Trophoblast cell (in vitro differentiated cells and primary cell): ENCODE results near the gene ARL16.

ENCODE experiments used
- DNase-seq, 2 donors: peaks; one replicate each; pipeline ENCODE4 v3.0.0-alpha.2; 2016
- H2AFZ ChIP-seq: 2 replicates; pipeline ENCODE4 v1.6.1; 2013; ENCODE audit warnings: low read length, moderate library complexity, mild to moderate bottlenecking; ENCODE audit not compliant: insufficient read depth, poor library complexity
- H2AK5ac ChIP-seq: 2 replicates; pipeline ENCODE4 v1.6.1; 2013; ENCODE audit warnings: mild to moderate bottlenecking, low read length
- H2BK120ac ChIP-seq: 2 replicates; pipeline ENCODE4 v1.6.1; 2013; ENCODE audit warnings: low read length, mild to moderate bottlenecking, moderate library complexity; ENCODE audit not compliant: insufficient read depth, poor library complexity
- H2BK12ac ChIP-seq: 2 replicates; pipeline ENCODE4 v1.6.1; 2013; ENCODE audit warnings: mild to moderate bottlenecking, low read length, moderate library complexity
- H2BK5ac ChIP-seq: 2 replicates; pipeline ENCODE4 v1.6.1; 2013; ENCODE audit warnings: low read length, low read depth, moderate library complexity, mild to moderate bottlenecking; ENCODE audit not compliant: poor library complexity
- H3K14ac ChIP-seq: 2 replicates; pipeline ENCODE4 v1.6.1; 2013; ENCODE audit warnings: mild to moderate bottlenecking, low read length
- H3K18ac ChIP-seq: 2 replicates; pipeline ENCODE4 v1.6.1; 2013; ENCODE audit warnings: mild to moderate bottlenecking, low read length
- H3K23ac ChIP-seq: 2 replicates; pipeline ENCODE4 v1.6.1; 2013; ENCODE audit warnings: low read length
- H3K27ac ChIP-seq: 2 replicates; pipeline ENCODE4 v1.5.1; 2013; ENCODE audit warnings: low read depth, mild to moderate bottlenecking, inconsistent platforms, low read length, moderate library complexity
- H3K27me3 ChIP-seq: 2 replicates; pipeline ENCODE4 v1.6.1; 2013; ENCODE audit warnings: inconsistent platforms, mild to moderate bottlenecking, low read length, moderate library complexity; ENCODE audit not compliant: insufficient read depth
- H3K36me3 ChIP-seq, 2 experiments: 1 replicate in 1 of 2; 2 replicates in 1 of 2; pipeline ENCODE4 v1.6.1; 2013; ENCODE audit warnings: low read length in 2 of 2, mild to moderate bottlenecking in 2 of 2, moderate library complexity in 1 of 2; ENCODE audit not compliant: insufficient read depth in 2 of 2, control insufficient read depth in 1 of 2
- H3K4ac ChIP-seq: 2 replicates; pipeline ENCODE4 v1.6.1; 2013; ENCODE audit warnings: low read depth, mild to moderate bottlenecking, low read length, moderate library complexity
- H3K4me1 ChIP-seq, 2 experiments: 1 replicate in 1 of 2; 2 replicates in 1 of 2; pipeline ENCODE4 v1.6.1; 2013; ENCODE audit warnings: low read length in 2 of 2, mild to moderate bottlenecking in 2 of 2, moderate library complexity in 1 of 2; ENCODE audit not compliant: insufficient read depth in 2 of 2, control insufficient read depth in 1 of 2
- H3K4me2 ChIP-seq: 2 replicates; pipeline ENCODE4 v1.6.1; 2013; ENCODE audit warnings: inconsistent platforms, mild to moderate bottlenecking, low read length, moderate library complexity
- H3K4me3 ChIP-seq: 2 replicates; pipeline ENCODE4 v1.5.1; 2013; ENCODE audit warnings: mild to moderate bottlenecking, low read depth, low read length, inconsistent platforms
- H3K79me1 ChIP-seq: one replicate; pipeline ENCODE4 v1.6.1; 2013; ENCODE audit warnings: low read length
- H3K79me2 ChIP-seq: 2 replicates; pipeline ENCODE4 v1.6.1; 2013; ENCODE audit warnings: low read length, mild to moderate bottlenecking; ENCODE audit not compliant: control insufficient read depth, insufficient read depth, poor library complexity
- H3K9ac ChIP-seq: 2 replicates; pipeline ENCODE4 v1.6.1; 2013; ENCODE audit warnings: mild to moderate bottlenecking, low read length
- H3K9me3 ChIP-seq: 2 replicates; pipeline ENCODE4 v1.6.1; 2013; ENCODE audit warnings: low read depth, mild to moderate bottlenecking, control low read depth, inconsistent platforms, low read length; ENCODE audit not compliant: insufficient read depth
- H4K12ac ChIP-seq: 2 replicates; pipeline ENCODE4 v1.6.1; 2013; ENCODE audit warnings: low read depth, mild to moderate bottlenecking, low read length, moderate library complexity
- H4K8ac ChIP-seq: 2 replicates; pipeline ENCODE4 v1.6.1; 2013; ENCODE audit warnings: low read depth, mild to moderate bottlenecking, low read length, moderate library complexity
- H4K91ac ChIP-seq: one replicate; pipeline ENCODE4 v1.6.1; 2013; ENCODE audit warnings: low read depth, mild to moderate bottlenecking, low read length, moderate library complexity
- WGBS: extraction: QIAGEN DNeasy Blood & Tissue Kit; methylation state at CpG from one replicate; pipeline ENCODE4 v1.1.7; 2013; ENCODE audit warnings: missing lambda C conversion rate; ENCODE audit not compliant: insufficient read length, insufficient coverage; ENCODE audit errors: extremely low coverage; 5-methylcytosine and 5-hydroxymethylcytosine counted together

The ARL16 gene

GRCh38 chr17:81687770-81688541 is 4.4 kb upstream of the ARL16 start:
- Histone ChIP-seq H3K79me2 (peaks cover 18% of the 10 kb centered on the region), H3K36me3 (peaks cover 72 to 78% of the 10 kb centered on the region in 2 experiments), H3K4me1 (peaks cover 10% of the 10 kb centered on the region in 2 experiments), H2BK120ac (no peak overlapping the region), H3K4me3 (peak overlapping the region; percentile 7), H2AFZ (no peak overlapping the region), H3K9me3 (no peaks in the 10 kb centered on the region), H3K27me3 (no peaks in the 10 kb centered on the region), H4K91ac (no peak overlapping the region), H3K4ac (no peak overlapping the region), H2BK12ac (no peak overlapping the region), H3K18ac (no peak overlapping the region), H3K4me2 (no peak overlapping the region), H4K12ac (no peak overlapping the region), H3K27ac (no peak overlapping the region), H2AK5ac (no peak overlapping the region), H4K8ac (no peak overlapping the region), H3K23ac (no peak overlapping the region), H2BK5ac (no peak overlapping the region), H3K14ac (no peak overlapping the region), H3K9ac (no peak overlapping the region), H3K79me1 (peaks cover 10% of the 10 kb centered on the region)
- no CpG with 5 or more reads among the region's 41 CpGs for WGBS
- DNase-seq = no peak

GRCh38 chr17:81686614-81687013 is 3.0 kb upstream of the ARL16 start:
- Histone ChIP-seq H3K27ac (no peak overlapping the region), H3K9ac (no peak overlapping the region), H3K14ac (no peak overlapping the region), H2BK12ac (no peak overlapping the region), H3K18ac (no peak overlapping the region), H3K36me3 (peaks cover 66 to 68% of the 10 kb centered on the region in 2 experiments), H3K4me2 (no peak overlapping the region), H3K79me2 (peaks cover 20% of the 10 kb centered on the region), H2AFZ (no peak overlapping the region), H3K27me3 (no peaks in the 10 kb centered on the region), H3K9me3 (no peaks in the 10 kb centered on the region), H3K23ac (no peak overlapping the region), H4K91ac (no peak overlapping the region), H2AK5ac (no peak overlapping the region), H2BK120ac (no peak overlapping the region), H3K4me1 (peaks cover 15 to 16% of the 10 kb centered on the region in 2 experiments), H3K4me3 (no peak overlapping the region), H4K12ac (no peak overlapping the region), H3K4ac (no peak overlapping the region), H3K79me1 (peaks cover 10% of the 10 kb centered on the region), H4K8ac (no peak overlapping the region), H2BK5ac (no peak overlapping the region)
- no CpG with 5 or more reads among the region's 20 CpGs for WGBS
- no peak for DNase-seq

GRCh38 chr17:81685108-81685507 is 1.5 kb upstream of the ARL16 start:
- no peak overlapping the region for H2AFZ ChIP-seq
- no peak overlapping the region for H2BK12ac ChIP-seq
- no peak overlapping the region for H3K14ac ChIP-seq
- peak; percentile 68 to 77 for DNase-seq
- no peak overlapping the region for H3K18ac ChIP-seq
- H2BK5ac ChIP-seq = no peak overlapping the region
- no peaks in the 10 kb centered on the region for H3K27me3 ChIP-seq
- no CpG with 5 or more reads among the region's 12 CpGs for WGBS
- no peak overlapping the region for H2AK5ac ChIP-seq
- H3K4ac ChIP-seq = peak overlapping the region; percentile 97
- H3K9me3 ChIP-seq = no peaks in the 10 kb centered on the region
- H3K27ac ChIP-seq = no peak overlapping the region
- H3K9ac ChIP-seq = no peak overlapping the region
- H3K4me3 ChIP-seq = peak overlapping the region; percentile 95
- H4K91ac ChIP-seq = no peak overlapping the region
- H2BK120ac ChIP-seq = no peak overlapping the region
- H3K23ac ChIP-seq = no peak overlapping the region
- peaks cover 10% of the 10 kb centered on the region for H3K79me1 ChIP-seq
- H3K4me1 ChIP-seq = peaks cover 15 to 16% of the 10 kb centered on the region in 2 experiments
- no peak overlapping the region for H4K12ac ChIP-seq
- peaks cover 20% of the 10 kb centered on the region for H3K79me2 ChIP-seq
- no peak overlapping the region for H4K8ac ChIP-seq
- peak overlapping the region; percentile 79 for H3K4me2 ChIP-seq
- H3K36me3 ChIP-seq = peaks cover 56 to 63% of the 10 kb centered on the region in 2 experiments

GRCh38 chr17:81684442-81684911 is 880 bp upstream of the ARL16 start:
- no peak overlapping the region for H3K23ac ChIP-seq
- H3K9me3 ChIP-seq = no peaks in the 10 kb centered on the region
- DNase-seq = no peak
- peak overlapping the region; percentile 94 for H4K8ac ChIP-seq
- H3K18ac ChIP-seq = peak overlapping the region; percentile 83
- peaks cover 49 to 58% of the 10 kb centered on the region in 2 experiments for H3K36me3 ChIP-seq
- no CpG with 5 or more reads among the region's 16 CpGs for WGBS
- H3K79me1 ChIP-seq = peaks cover 10% of the 10 kb centered on the region
- H3K4me1 ChIP-seq = peaks cover 15 to 16% of the 10 kb centered on the region in 2 experiments
- no peak overlapping the region for H3K27ac ChIP-seq
- no peaks in the 10 kb centered on the region for H3K27me3 ChIP-seq
- peak overlapping the region; percentile 19 for H2BK12ac ChIP-seq
- H2BK120ac ChIP-seq = peak overlapping the region; percentile 57
- peak overlapping the region; percentile 97 for H3K9ac ChIP-seq
- peak overlapping the region; percentile 79 for H3K4me2 ChIP-seq
- H3K14ac ChIP-seq = peak overlapping the region; percentile 92
- peak overlapping the region; percentile 95 for H3K4me3 ChIP-seq
- peak overlapping the region; percentile 97 for H3K4ac ChIP-seq
- peak overlapping the region; percentile 83 for H2BK5ac ChIP-seq
- H4K12ac ChIP-seq = peak overlapping the region; percentile 89
- peaks cover 20% of the 10 kb centered on the region for H3K79me2 ChIP-seq
- peak overlapping the region; percentile 8 for H2AK5ac ChIP-seq
- H4K91ac ChIP-seq = peak overlapping the region; percentile 94
- H2AFZ ChIP-seq = peak overlapping the region; percentile 42
